Measurements from ENCODE around the gene PPP4R3A. TPM values are rescaled to one million over a fixed set of nuclear protein-coding genes. Genes with fewer than 3 reads are reported as not detected.
"Not testable (repeated sequence)": the region's sequence is repeated elsewhere in the genome, so short reads cannot be mapped to it uniquely, and the experiment has no call there.

The PPP4R3A gene
- total RNA-seq, 1 donor from 2014 or later, result 76.2 TPM

- peaks cover 6 to 24% of the 10 kb centered on the region in 2 donors for H3K36me3 ChIP-seq
- no peak for TF ChIP-seq CTCF (IDR thresholded peaks at IDR 0.05)
- DNase-seq (ENCODE audit: low spot score in 2 of 2), result no peak
- intact Hi-C loops (cut with DNase I), result no loop called here
- H3K4me3 ChIP-seq, result no peak overlapping the region
- no peaks in the 10 kb centered on the region for H3K27me3 ChIP-seq
- H3K9me3 ChIP-seq, result no peaks in the 10 kb centered on the region
- H3K4me1 ChIP-seq, result no peaks in the 10 kb centered on the region
- no peak overlapping the region for H3K27ac ChIP-seq
Observed at GRCh38 chr14:91453744-91454143, 56.4 kb downstream of the PPP4R3A start.

- no peaks in the 10 kb centered on the region for H3K4me1 ChIP-seq
Observed at GRCh38 chr14:91444335-91445020, 65.6 kb downstream of the PPP4R3A start.

GRCh38 chr14:91439345-91439744, 70.8 kb downstream of the PPP4R3A start:
- no peak for TF ChIP-seq CTCF (IDR thresholded peaks at IDR 0.05)
- Histone ChIP-seq H3K27ac (no peak overlapping the region), H3K4me3 (no peak overlapping the region), H3K9me3 (no peaks in the 10 kb centered on the region), H3K27me3 (no peaks in the 10 kb centered on the region), H3K4me1 (no peaks in the 10 kb centered on the region), H3K36me3 (no peaks in the 10 kb centered on the region)
- intact Hi-C loops (cut with DNase I), result no loop called here
- no peak for DNase-seq (ENCODE audit: low spot score in 2 of 2)

More at GRCh38 chr14:91444335-91445020, 65.6 kb downstream of the PPP4R3A start:
- Histone ChIP-seq H3K4me3 (no peak overlapping the region), H3K27me3 (no peaks in the 10 kb centered on the region), H3K9me3 (no peaks in the 10 kb centered on the region), H3K36me3 (no peaks in the 10 kb centered on the region), H3K27ac (no peak overlapping the region)
- DNase-seq (ENCODE audit: low spot score in 2 of 2), result no peak
- TF ChIP-seq CTCF (IDR thresholded peaks at IDR 0.05), result no peak
- intact Hi-C loops (cut with DNase I), result no loop called here

- intact Hi-C loops (cut with DNase I), result no loop called here
- no peak overlapping the region for H3K4me3 ChIP-seq
- H3K36me3 ChIP-seq, result no peaks in the 10 kb centered on the region
- no peaks in the 10 kb centered on the region for H3K9me3 ChIP-seq
- H3K27me3 ChIP-seq, result no peaks in the 10 kb centered on the region
- TF ChIP-seq CTCF (IDR thresholded peaks at IDR 0.05), result no peak
- H3K27ac ChIP-seq, result no peak overlapping the region
- DNase-seq (ENCODE audit: low spot score in 2 of 2), result no peak
- no peaks in the 10 kb centered on the region for H3K4me1 ChIP-seq
Observed at GRCh38 chr14:91438845-91439244, 71.3 kb downstream of the PPP4R3A start.

GRCh38 chr14:91436266-91436665, 73.8 kb downstream of the PPP4R3A start:
- H3K27ac ChIP-seq; H3K36me3 ChIP-seq; H3K4me1 ChIP-seq; H3K4me3 ChIP-seq; intact Hi-C loops (cut with DNase I); DNase-seq (ENCODE audit: low spot score in 2 of 2); H3K9me3 ChIP-seq; H3K27me3 ChIP-seq: not testable (repeated sequence)

- intact Hi-C loops (cut with DNase I), result no loop called here
- Histone ChIP-seq H3K27ac (no peak overlapping the region), H3K4me1 (no peaks in the 10 kb centered on the region), H3K36me3 (no peaks in the 10 kb centered on the region), H3K27me3 (no peaks in the 10 kb centered on the region), H3K4me3 (no peak overlapping the region), H3K9me3 (no peaks in the 10 kb centered on the region)
- no peak for DNase-seq (ENCODE audit: low spot score in 2 of 2)
- no peak for TF ChIP-seq CTCF (IDR thresholded peaks at IDR 0.05)
Observed at GRCh38 chr14:91429385-91429784, 80.7 kb downstream of the PPP4R3A start.

GRCh38 chr14:91428931-91429330, 81.2 kb downstream of the PPP4R3A start:
- intact Hi-C loops (cut with DNase I); H3K27me3 ChIP-seq; H3K4me3 ChIP-seq; H3K4me1 ChIP-seq; DNase-seq (ENCODE audit: low spot score in 2 of 2); H3K36me3 ChIP-seq; H3K27ac ChIP-seq; H3K9me3 ChIP-seq: not testable (repeated sequence)

GRCh38 chr14:91425531-91425944, 84.6 kb downstream of the PPP4R3A start:
- DNase-seq (ENCODE audit: low spot score in 2 of 2); H3K4me3 ChIP-seq; H3K27me3 ChIP-seq; H3K4me1 ChIP-seq; H3K9me3 ChIP-seq; intact Hi-C loops (cut with DNase I); H3K36me3 ChIP-seq; H3K27ac ChIP-seq: not testable (repeated sequence)
